DND-41 (cell line): ENCODE results near the gene PIP4K2A.

Experiments
- CTCF ChIP-seq: IDR thresholded peaks from 2 replicates; pipeline ENCODE4 v1.5.1; 2012; ENCODE audit warnings: borderline replicate concordance, low read length, moderate library complexity, mild to moderate bottlenecking; ENCODE audit not compliant: poor library complexity, severe bottlenecking; ENCODE audit errors: extremely low read depth
- EZH2 ChIP-seq: IDR thresholded peaks from 3 replicates; pipeline ENCODE4 v1.6.1; 2012; ENCODE audit warnings: borderline replicate concordance, low read depth, mild to moderate bottlenecking, moderate library complexity, low read length, inconsistent platforms; ENCODE audit not compliant: severe bottlenecking

- no peak for TF ChIP-seq CTCF
- no peak for TF ChIP-seq EZH2
These were observed 16.6 kb downstream of the PIP4K2A start for GRCh38 chr10:22697800-22698199.
